HCT116 (cell line): ENCODE data around the gene ZNF681.
"Not testable (repeated sequence)": the region's sequence is repeated elsewhere in the genome, so short reads cannot be mapped to it uniquely, and the experiment has no call there.

Experiments
- CEBPB ChIP-seq: IDR thresholded peaks from 2 replicates; pipeline ENCODE4 v1.6.1; 2012; ENCODE audit warnings: low read depth
- EGR1 ChIP-seq: IDR thresholded peaks from 2 replicates; pipeline ENCODE4 v1.6.1; 2012; ENCODE audit warnings: low read depth
- EZH2 ChIP-seq: fragments of 200-600 bp; sonication (generic); IDR thresholded peaks from 2 replicates; pipeline ENCODE4 v1.6.1; 2017; ENCODE audit warnings: antibody characterized with exemption, mixed run types
- EZH2phosphoT487 ChIP-seq: fragments of 200-600 bp; IDR thresholded peaks from 2 replicates; pipeline ENCODE4 v1.6.1; 2018; ENCODE audit warnings: antibody characterized with exemption, borderline replicate concordance
- POLR2A ChIP-seq: IDR thresholded peaks from 2 replicates; pipeline ENCODE4 v1.7.0; 2011; ENCODE audit warnings: borderline replicate concordance; ENCODE audit not compliant: insufficient read depth, insufficient read length; ENCODE audit errors: extremely low read depth
- POLR2AphosphoS5 ChIP-seq: IDR thresholded peaks from 2 replicates; pipeline ENCODE4 v1.6.1; 2011; ENCODE audit warnings: mild to moderate bottlenecking, low read depth, low read length, moderate library complexity
- YY1 ChIP-seq: IDR thresholded peaks from 2 replicates; pipeline ENCODE4 v1.6.1; 2011; ENCODE audit warnings: low read length, low read depth, moderate library complexity, mild to moderate bottlenecking; ENCODE audit not compliant: insufficient replicate concordance; ENCODE audit errors: extremely low read depth
- TF ChIP-seq, protein P1 (sequence below), 3 experiments: fragments of 200-600 bp in 1 of 3; sonication (generic) in 1 of 3; IDR thresholded peaks in 2 of 3; conservative IDR thresholded peaks in 1 of 3; 2 replicates each; pipeline ENCODE4 v1.5.1; 2012 to 2017; ENCODE audit warnings: low read depth in 2 of 3, low read length in 2 of 3, antibody characterized with exemption in 1 of 3, borderline replicate concordance in 1 of 3, control low read depth in 1 of 3, mild to moderate bottlenecking in 1 of 3, mixed read lengths in 1 of 3, mixed run types in 1 of 3, moderate library complexity in 1 of 3; ENCODE audit not compliant: insufficient read depth in 1 of 3

DNA sequence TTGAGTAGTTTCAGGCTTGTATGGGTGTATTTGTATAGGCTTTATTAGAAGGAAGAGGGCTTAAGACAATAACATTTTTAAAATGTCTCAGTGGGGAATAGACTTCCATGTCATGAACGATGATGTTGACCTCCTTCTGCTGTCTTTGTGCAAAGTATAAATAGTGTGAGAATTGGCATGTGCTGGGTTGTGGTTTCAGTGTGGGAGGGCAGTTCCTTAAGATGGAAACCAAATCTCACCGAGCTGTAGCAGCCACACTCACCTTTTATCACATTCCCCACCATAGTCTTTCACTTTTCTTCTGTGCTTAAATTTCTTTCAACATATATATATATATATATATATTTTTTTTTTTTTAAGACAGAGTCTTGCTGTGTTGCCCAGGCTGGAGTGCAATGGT, 1.6 kb upstream of the ZNF681 start:
- not testable (repeated sequence) for TF ChIP-seq POLR2AphosphoS5, EZH2phosphoT487, EGR1, YY1, POLR2A, EZH2, CEBPB
- TF ChIP-seq, protein P1, sequence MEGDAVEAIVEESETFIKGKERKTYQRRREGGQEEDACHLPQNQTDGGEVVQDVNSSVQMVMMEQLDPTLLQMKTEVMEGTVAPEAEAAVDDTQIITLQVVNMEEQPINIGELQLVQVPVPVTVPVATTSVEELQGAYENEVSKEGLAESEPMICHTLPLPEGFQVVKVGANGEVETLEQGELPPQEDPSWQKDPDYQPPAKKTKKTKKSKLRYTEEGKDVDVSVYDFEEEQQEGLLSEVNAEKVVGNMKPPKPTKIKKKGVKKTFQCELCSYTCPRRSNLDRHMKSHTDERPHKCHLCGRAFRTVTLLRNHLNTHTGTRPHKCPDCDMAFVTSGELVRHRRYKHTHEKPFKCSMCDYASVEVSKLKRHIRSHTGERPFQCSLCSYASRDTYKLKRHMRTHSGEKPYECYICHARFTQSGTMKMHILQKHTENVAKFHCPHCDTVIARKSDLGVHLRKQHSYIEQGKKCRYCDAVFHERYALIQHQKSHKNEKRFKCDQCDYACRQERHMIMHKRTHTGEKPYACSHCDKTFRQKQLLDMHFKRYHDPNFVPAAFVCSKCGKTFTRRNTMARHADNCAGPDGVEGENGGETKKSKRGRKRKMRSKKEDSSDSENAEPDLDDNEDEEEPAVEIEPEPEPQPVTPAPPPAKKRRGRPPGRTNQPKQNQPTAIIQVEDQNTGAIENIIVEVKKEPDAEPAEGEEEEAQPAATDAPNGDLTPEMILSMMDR (IDR thresholded peaks at IDR 0.05 in 2 of 3, conservative IDR thresholded peaks at IDR 0.05 in 1 of 3; ENCODE audit: borderline replicate concordance in 1 of 3, insufficient read depth in 1 of 3, low read depth in 2 of 3, low read length in 2 of 3), result not testable (repeated sequence)
